ENCODE data around the gene GPATCH8.

GRCh38 chr17:44533533-44534246 lies 30.5 kb upstream of the GPATCH8 start:
- TF ChIP-seq POLR2A (IDR thresholded peaks at IDR 0.05; ENCODE audit: low read depth, low read length) (no peak), POLR2AphosphoS5 (IDR thresholded peaks at IDR 0.05; ENCODE audit: low read depth, low read length) (no peak)

All from GM12892 (cell line).